ENCODE measurements around the gene NKX6-2. TPM values are rescaled to one million over a fixed set of nuclear protein-coding genes. Genes with fewer than 3 reads are reported as not detected.

NKX6-2 gene
- total RNA-seq, 2 donors from 2014 or later = not detected

- DNase-seq (no peak), ATAC-seq (no peak)
- intact Hi-C loops (cut with DNase I, micrococcal nuclease) = no loop called here
These were observed 52.0 kb downstream of the NKX6-2 start for GRCh38 chr10:132733926-132734325.

Other genes starting within 250 kb of the NKX6-2 start
- 10 to 100 TPM; 35.6 to 42.2 TPM for gene INPP5A, start 248.4 kb downstream of the NKX6-2 start, total RNA-seq
- gene CFAP46, start 156.4 kb upstream of the NKX6-2 start, total RNA-seq = under 1 TPM in 1 of 2 donors, not detected in 1; 0.37 TPM